Measurements from ENCODE around the gene ATM.

- no peak for TF ChIP-seq EZH2phosphoT487 (IDR thresholded peaks at IDR 0.05; ENCODE audit: borderline replicate concordance, low read length)
- TF ChIP-seq CTCF (IDR thresholded peaks at IDR 0.05; ENCODE audit: low read depth, low read length, poor library complexity, severe bottlenecking) = no peak
These were observed 12.8 kb downstream of the ATM start for GRCh38 chr11:108235633-108236032.

Data from DOHH2 (cell line).